ENCODE data around the gene DRAP1. TPM values are rescaled to one million over a fixed set of nuclear protein-coding genes. Genes with fewer than 3 reads are reported as not detected.

The DRAP1 gene
- total RNA-seq, 1 donor from 2014 or later = 87.0 TPM

GRCh38 chr11:65900899-65901180 is 18.4 kb upstream of the DRAP1 start:
- DNase-seq (ENCODE audit: low spot score) = no peak

GRCh38 chr11:65903068-65903481 is 16.2 kb upstream of the DRAP1 start:
- no peak for DNase-seq (ENCODE audit: low spot score)

GRCh38 chr11:65903715-65904114 is 15.5 kb upstream of the DRAP1 start:
- no peak for DNase-seq (ENCODE audit: low spot score)

GRCh38 chr11:65906602-65907001 is 12.6 kb upstream of the DRAP1 start:
- DNase-seq (ENCODE audit: low spot score) = no peak

GRCh38 chr11:65907878-65908277 is 11.3 kb upstream of the DRAP1 start:
- DNase-seq (ENCODE audit: low spot score) = no peak

- DNase-seq (ENCODE audit: low spot score) = no peak
These were observed 7.3 kb upstream of the DRAP1 start for GRCh38 chr11:65911682-65912568.

GRCh38 chr11:65912845-65913244 is 6.4 kb upstream of the DRAP1 start:
- DNase-seq (ENCODE audit: low spot score) = no peak

GRCh38 chr11:65915101-65915820 is 4.0 kb upstream of the DRAP1 start:
- DNase-seq (ENCODE audit: low spot score) = no peak

- DNase-seq (ENCODE audit: low spot score) = peak; percentile 94
These were observed 3.4 kb upstream of the DRAP1 start for GRCh38 chr11:65915821-65916251.

- no peak for DNase-seq (ENCODE audit: low spot score)
These were observed 2.8 kb upstream of the DRAP1 start for GRCh38 chr11:65916391-65916790.

- DNase-seq (ENCODE audit: low spot score) = no peak
These were observed 2.2 kb upstream of the DRAP1 start for GRCh38 chr11:65917077-65917433.

- DNase-seq (ENCODE audit: low spot score) = no peak
These were observed 1.6 kb upstream of the DRAP1 start for GRCh38 chr11:65917434-65918210.

- DNase-seq (ENCODE audit: low spot score) = no peak
These were observed 750 bp upstream of the DRAP1 start, which contains the start of gene C11orf68 for GRCh38 chr11:65918211-65919140. Gene C11orf68, minus strand, starts transcription at chr11:65919062. Its CDS starts 31 bp downstream, at chr11:65919031.

- no peak for DNase-seq (ENCODE audit: low spot score)
These were observed 546 bp downstream of the DRAP1 start for GRCh38 chr11:65919573-65920371.

GRCh38 chr11:65920372-65920802 is 1.2 kb downstream of the DRAP1 start:
- DNase-seq (ENCODE audit: low spot score) = no peak

- DNase-seq (ENCODE audit: low spot score) = no peak
These were observed 1.9 kb downstream of the DRAP1 start for GRCh38 chr11:65921033-65921555.

GRCh38 chr11:65921876-65922275 is 2.6 kb downstream of the DRAP1 start:
- no peak for DNase-seq (ENCODE audit: low spot score)

- no peak for DNase-seq (ENCODE audit: low spot score)
These were observed 3.3 kb downstream of the DRAP1 start for GRCh38 chr11:65922565-65922964.

- no peak for DNase-seq (ENCODE audit: low spot score)
These were observed 6.2 kb downstream of the DRAP1 start for GRCh38 chr11:65925397-65925796.

All from mesenteric fat pad (tissue), 1 donor.